HL-60 (cell line): Measurements from ENCODE around the gene KCNQ1.

Source experiments
- CTCF ChIP-seq: IDR thresholded peaks from one replicate; pipeline ENCODE4 v1.5.1; 2011; ENCODE audit warnings: low read length, control low read depth, inconsistent platforms; ENCODE audit not compliant: insufficient read depth
- POLR2AphosphoS5 ChIP-seq: IDR thresholded peaks from 2 replicates; pipeline ENCODE4 v1.6.1; 2012; ENCODE audit warnings: low read depth
- SPI1 ChIP-seq: IDR thresholded peaks from 2 replicates; pipeline ENCODE4 v1.6.1; 2012; ENCODE audit warnings: low read depth, mild to moderate bottlenecking, borderline replicate concordance

- TF ChIP-seq CTCF (no peak), POLR2AphosphoS5 (no peak), SPI1 (no peak)
These were observed 215.6 kb downstream of the KCNQ1 start for GRCh38 chr11:2660357-2660939.
